Measurements from ENCODE around the gene RASAL1.
A peak's percentile ranks its signal among the peaks of the same experiment; 100 is the strongest.

The RASAL1 gene

DNA sequence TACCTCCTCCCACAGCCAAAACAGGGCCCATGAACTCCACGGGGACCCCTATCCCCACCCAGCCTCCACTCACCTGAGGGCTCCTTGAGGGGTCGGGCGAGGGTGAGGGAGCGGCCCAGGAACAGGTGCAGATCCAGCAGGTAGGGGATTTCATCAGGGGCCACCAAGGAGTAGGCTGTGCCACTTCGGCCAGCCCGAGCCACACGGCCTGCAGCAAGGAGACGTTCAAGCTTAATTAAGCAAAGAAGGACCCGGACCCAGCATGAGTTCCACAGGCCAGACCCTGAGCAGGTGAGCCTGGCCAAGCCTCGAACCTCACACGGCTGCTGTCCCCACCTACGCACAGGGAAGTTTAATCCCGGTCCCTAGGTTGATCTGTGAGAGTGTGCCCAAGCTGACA lies 34.1 kb upstream of the RASAL1 start:
- no peaks in the 10 kb centered on the region; the same call in 1 of the 2 replicates for H3K9me3 ChIP-seq (ENCODE audit: control insufficient read depth, insufficient read depth, low read length)
- no peaks in the 10 kb centered on the region for H3K4me1 ChIP-seq (ENCODE audit: insufficient read depth, low read length)
- H3K36me3 ChIP-seq (ENCODE audit: insufficient read depth, low read length), result peaks cover 31% of the 10 kb centered on the region
- no peak overlapping the region for H3K9ac ChIP-seq (ENCODE audit: low read depth, low read length)

DNA sequence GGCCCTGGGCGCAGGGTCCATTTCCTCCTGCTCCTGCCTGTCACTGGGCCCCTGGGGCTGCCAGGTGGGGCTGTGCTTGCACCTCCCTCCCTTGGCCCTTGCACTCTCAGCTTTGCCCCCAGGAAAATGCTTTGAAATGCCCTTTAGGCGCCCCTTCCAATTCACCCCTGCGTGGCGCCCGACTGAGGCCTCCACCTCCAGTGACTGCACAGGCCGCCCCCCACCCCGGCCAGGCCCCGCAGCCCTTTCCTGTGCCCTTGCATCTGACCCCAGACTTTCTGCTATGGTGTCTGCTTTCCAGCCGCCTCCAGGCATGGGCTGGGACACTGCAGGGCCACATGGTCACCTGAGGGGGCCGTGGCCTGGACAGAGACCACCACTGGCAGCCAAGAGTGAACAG lies 32.3 kb upstream of the RASAL1 start:
- Histone ChIP-seq H3K9me3 (ENCODE audit: control insufficient read depth, insufficient read depth, low read length) (no peaks in the 10 kb centered on the region; the same call in 1 of the 2 replicates), H3K36me3 (ENCODE audit: insufficient read depth, low read length) (peaks cover 24% of the 10 kb centered on the region), H3K9ac (ENCODE audit: low read depth, low read length) (no peak overlapping the region), H3K4me1 (ENCODE audit: insufficient read depth, low read length) (no peaks in the 10 kb centered on the region)

DNA sequence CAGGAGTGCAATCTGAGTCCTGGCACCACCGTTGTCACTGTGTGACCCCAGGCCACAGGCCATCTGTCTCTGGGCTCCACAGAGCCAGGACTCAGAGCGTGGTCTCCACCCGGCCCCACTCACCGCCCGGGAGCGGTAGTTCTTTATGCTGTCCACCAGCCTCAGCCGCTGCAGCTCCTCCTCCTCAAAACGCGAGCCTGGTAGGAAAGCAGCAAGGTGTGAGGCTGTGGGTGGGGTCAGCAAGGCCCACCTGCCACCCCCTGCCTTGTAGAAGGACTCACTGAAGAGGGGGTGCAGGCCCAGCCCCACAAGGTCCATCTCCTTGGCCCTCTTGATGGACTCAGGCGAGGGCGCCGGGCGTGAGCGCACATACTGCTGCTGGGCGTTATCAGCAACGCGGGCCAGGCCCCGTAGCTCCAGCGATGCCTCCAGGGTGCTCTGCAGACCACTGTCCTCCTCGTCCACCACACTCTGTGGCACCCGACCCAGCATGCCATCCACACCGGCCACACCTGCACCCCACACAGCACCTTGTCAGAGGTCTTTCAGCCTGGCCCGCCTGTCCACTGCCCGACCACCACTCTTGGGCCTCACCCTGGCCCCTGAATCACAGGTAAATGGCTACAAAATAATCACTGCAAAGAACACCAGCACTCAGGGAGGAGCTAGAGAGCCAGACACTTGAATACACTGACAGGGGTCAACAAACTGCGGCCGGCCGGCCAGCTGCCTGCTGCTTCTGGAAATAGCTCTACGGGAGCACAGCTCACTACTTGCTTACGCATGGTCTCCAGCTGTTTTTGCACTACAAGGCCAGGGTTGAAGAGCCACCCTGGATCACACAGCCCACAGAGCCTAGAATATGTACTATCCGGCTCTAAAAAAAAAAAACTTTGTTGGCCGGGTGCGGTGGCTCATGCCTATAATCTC lies 30.2 kb upstream of the RASAL1 start:
- H3K4me1 ChIP-seq (ENCODE audit: insufficient read depth, low read length), result peaks cover 10% of the 10 kb centered on the region
- no peaks in the 10 kb centered on the region; the same call in 1 of the 2 replicates for H3K9me3 ChIP-seq (ENCODE audit: control insufficient read depth, insufficient read depth, low read length)
- H3K9ac ChIP-seq (ENCODE audit: low read depth, low read length), result no peak overlapping the region
- peaks cover 13% of the 10 kb centered on the region for H3K36me3 ChIP-seq (ENCODE audit: insufficient read depth, low read length)

DNA sequence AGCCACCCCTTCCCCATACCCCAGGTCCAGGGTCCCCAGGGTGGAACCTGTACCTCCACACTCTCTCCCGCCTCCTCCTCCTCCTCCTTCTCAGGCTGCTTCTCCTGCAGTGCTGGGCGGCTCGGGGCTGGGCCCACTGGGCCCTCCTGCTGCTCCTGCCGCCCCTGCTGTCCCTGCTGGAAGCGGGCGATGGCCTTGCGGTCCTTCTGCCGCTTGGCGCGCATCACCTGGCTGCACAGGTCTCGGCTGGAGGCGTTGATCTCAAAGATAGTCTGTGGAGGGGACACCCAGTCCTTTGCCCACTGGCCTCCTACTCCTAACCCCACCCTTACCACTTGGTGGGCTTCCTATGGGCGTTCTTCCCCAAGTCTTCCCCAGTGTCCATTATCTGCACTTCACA lies 28.5 kb upstream of the RASAL1 start:
- Histone ChIP-seq H3K36me3 (ENCODE audit: insufficient read depth, low read length) (peaks cover 12% of the 10 kb centered on the region), H3K9me3 (ENCODE audit: control insufficient read depth, insufficient read depth, low read length) (no peaks in the 10 kb centered on the region), H3K9ac (ENCODE audit: low read depth, low read length) (no peak overlapping the region), H3K4me1 (ENCODE audit: insufficient read depth, low read length) (peaks cover 10% of the 10 kb centered on the region)

DNA sequence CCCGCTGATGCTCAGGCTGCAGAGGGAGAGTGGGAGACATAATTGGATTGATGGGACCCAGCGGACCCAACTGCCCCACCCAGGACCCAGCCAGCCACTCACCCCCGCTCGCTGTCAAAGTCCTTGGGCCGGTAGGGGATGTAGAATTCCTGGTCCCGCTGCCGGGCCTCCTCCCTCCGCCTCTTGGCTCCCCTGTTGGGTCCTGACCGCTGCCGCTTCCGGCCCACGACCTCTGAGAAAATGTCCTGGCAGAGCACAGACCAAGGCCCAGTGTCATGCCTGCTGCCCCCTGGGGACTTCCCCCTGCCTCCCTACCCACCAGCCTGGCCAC lies 27.4 kb upstream of the RASAL1 start:
- Histone ChIP-seq H3K36me3 (ENCODE audit: insufficient read depth, low read length) (peaks cover 12% of the 10 kb centered on the region), H3K9me3 (ENCODE audit: control insufficient read depth, insufficient read depth, low read length) (no peaks in the 10 kb centered on the region), H3K9ac (ENCODE audit: low read depth, low read length) (no peak overlapping the region), H3K4me1 (ENCODE audit: insufficient read depth, low read length) (peaks cover 10% of the 10 kb centered on the region)

DNA sequence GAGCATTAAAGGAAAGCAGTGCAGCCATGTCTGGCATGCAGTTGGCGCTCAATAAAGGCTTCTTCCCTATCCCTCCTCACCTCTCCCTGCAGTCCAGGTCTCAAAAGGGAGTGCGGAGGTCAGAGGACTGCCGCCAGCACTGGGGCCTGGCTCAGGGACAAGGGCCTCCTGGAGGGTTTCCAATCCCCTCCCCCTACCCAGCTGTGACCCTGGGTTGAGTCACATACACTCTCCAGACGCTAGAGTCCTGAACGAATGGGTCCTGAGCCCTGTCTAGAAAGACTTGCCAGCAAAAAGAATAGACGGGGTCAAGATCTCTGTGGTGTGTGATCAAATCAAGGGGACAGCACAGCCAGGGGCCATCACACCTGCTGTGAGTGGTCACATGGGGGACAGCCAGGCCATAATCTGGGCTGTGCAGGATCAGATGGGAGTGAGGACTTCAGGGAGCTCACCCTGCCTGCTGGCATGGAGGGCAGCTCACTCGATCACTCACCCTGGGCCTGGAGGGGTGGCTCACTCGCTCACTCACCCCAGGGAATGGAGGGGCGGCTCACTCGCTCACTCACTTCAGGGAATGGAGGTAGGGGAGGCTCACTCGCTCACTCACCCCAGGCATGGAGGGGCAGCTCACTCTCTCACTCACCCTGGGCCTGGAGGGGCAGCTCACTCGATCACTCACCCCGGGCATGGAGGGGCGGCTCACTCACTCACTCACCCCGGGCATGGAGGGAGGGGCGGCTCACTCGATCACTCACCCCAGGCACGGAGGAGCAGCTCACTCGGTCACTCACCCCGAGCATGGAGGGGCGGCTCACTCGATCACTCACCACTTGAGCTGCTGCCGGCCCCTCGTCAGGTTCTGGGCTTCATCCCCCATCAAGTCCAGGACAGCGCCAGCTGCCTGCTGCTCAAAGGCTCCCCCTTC lies 26.8 kb upstream of the RASAL1 start:
- H3K4me1 ChIP-seq (ENCODE audit: insufficient read depth, low read length), result peaks cover 10% of the 10 kb centered on the region
- H3K9me3 ChIP-seq (ENCODE audit: control insufficient read depth, insufficient read depth, low read length), result no peaks in the 10 kb centered on the region

DNA sequence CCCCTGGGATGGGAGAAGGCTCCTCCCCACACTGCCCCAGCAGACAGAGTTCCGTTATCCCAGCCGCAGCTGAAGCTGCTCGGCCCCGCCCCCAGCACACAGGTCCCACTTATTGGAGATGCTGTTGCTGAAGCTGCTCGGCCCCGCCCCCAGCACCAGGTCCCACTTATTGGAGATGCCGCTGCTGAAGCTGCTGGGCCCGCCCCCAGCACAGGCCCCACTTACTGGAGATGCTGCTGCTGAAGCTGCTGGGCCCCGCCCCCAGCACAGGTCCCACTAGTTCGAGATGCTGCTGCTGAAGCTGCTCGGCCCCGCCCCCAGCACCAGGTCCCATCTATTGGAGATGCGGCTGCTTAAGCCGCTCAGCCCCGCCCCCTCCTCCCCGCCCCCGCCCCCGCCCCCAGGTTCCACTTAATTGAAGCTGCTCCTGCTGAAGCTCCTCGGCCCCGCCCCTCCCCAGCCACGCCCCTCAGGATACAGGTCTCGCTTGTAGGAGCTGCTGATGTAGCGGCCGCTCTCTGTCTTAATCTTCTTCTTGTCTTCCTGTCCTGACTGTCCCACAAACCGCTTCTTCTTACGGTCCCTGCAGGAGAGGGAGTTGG lies 26.0 kb upstream of the RASAL1 start:
- H3K9me3 ChIP-seq (ENCODE audit: control insufficient read depth, insufficient read depth, low read length), result no peaks in the 10 kb centered on the region
- peaks cover 12% of the 10 kb centered on the region for H3K36me3 ChIP-seq (ENCODE audit: insufficient read depth, low read length)
- H3K4me1 ChIP-seq (ENCODE audit: insufficient read depth, low read length), result peaks cover 10% of the 10 kb centered on the region
- no peak overlapping the region for H3K9ac ChIP-seq (ENCODE audit: low read depth, low read length)

More for the DNA sequence above, 26.8 kb upstream of the RASAL1 start:
- Histone ChIP-seq H3K36me3 (ENCODE audit: insufficient read depth, low read length) (peaks cover 12% of the 10 kb centered on the region), H3K9ac (ENCODE audit: low read depth, low read length) (no peak overlapping the region)

DNA sequence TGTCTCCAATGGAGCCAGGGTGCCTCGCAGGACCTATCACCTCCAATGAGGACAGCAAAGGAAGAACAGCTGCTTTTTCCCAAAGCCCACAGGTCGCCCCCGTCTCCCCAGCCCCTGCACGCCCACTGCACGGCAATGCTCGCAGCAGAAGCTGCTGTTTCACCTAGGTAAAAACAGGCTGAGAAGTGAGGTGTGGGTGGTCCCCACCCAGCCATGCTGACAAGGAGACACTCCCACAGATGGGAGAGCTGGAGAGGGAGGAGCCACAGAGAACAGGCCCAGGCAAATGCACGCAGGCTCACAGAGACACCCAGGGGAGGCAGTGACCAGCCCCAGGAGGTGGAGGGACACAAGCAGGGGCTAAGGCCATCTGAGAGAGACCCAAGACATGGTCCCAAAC lies 24.4 kb upstream of the RASAL1 start:
- H3K9me3 ChIP-seq (ENCODE audit: control insufficient read depth, insufficient read depth, low read length), result no peaks in the 10 kb centered on the region
- peaks cover 10% of the 10 kb centered on the region for H3K4me1 ChIP-seq (ENCODE audit: insufficient read depth, low read length)
- H3K9ac ChIP-seq (ENCODE audit: low read depth, low read length), result no peak overlapping the region
- peaks cover 12% of the 10 kb centered on the region for H3K36me3 ChIP-seq (ENCODE audit: insufficient read depth, low read length)

DNA sequence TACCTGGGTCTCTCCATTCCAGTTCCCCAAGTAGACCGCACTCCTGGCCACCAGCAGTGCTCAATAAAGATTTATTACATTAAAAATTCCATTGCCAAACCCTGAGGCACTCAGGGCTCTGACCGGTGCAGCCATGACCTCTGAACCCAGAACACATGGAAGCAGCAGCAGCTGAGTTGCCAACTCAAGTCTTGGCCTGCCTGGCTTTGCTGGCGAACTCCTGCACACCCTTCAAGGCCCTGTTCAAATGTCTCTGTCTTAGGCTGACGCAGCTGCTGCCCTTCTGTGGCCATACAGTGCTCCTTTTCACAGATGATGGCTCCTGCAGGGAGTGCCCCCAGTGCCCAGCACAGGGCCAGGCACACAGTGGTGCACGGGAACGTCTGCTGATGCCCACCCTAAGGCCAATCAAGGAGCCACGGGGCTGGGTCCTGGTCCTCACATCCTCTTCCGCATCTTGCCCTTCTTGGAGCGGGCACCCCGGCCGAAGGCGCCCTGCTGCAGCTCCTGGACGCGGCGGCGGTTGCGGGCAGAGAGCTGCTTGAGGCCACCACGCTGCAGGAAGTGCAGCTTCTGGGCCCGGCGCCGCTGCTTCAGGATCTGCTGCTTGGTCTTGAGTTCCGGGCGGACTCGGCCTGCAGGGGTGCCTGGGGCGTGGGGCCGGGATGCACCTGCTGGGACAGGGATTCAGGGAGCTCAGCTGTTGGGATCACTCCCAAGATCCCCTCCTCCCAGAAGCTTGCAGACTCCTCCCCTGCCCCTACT lies 23.1 kb upstream of the RASAL1 start:
- H3K36me3 ChIP-seq (ENCODE audit: insufficient read depth, low read length), result peaks cover 12% of the 10 kb centered on the region
- no peak overlapping the region for H3K9ac ChIP-seq (ENCODE audit: low read depth, low read length)
- no peaks in the 10 kb centered on the region for H3K9me3 ChIP-seq (ENCODE audit: control insufficient read depth, insufficient read depth, low read length)
- peaks cover 10% of the 10 kb centered on the region for H3K4me1 ChIP-seq (ENCODE audit: insufficient read depth, low read length)

DNA sequence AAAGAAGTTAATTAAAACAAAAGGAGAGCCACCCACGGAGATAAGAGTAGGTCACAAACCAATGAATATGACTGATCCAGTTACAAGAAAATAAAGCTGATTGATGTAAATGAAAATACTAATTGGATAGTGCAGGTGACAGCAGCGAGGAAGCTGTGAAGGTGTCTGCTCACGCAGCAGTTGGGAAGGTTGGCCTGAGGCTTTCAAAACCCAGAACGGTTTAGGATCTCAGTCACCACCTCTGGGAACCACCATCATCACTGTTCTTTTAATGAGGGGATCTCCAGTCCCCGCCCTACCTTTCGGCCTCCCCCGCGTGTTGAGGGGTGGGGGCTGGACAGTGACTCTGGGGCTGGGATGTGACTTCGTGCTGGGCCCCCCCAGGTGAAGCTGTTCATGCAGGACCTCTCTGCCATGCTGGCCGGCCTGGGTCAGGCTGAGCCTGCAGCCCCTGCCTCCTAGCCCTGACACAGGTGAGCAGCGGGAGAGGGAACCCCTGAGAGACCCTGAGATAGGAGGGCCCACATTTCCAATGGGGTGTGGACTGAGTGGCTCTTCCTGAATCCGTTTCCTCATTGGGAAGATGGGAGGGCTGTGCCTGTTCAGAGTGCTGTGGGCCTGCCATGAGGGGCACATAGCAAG lies 21.8 kb upstream of the RASAL1 start:
- Histone ChIP-seq H3K36me3 (ENCODE audit: insufficient read depth, low read length) (peaks cover 12% of the 10 kb centered on the region), H3K9me3 (ENCODE audit: control insufficient read depth, insufficient read depth, low read length) (no peaks in the 10 kb centered on the region), H3K9ac (ENCODE audit: low read depth, low read length) (no peak overlapping the region), H3K4me1 (ENCODE audit: insufficient read depth, low read length) (peaks cover 5% of the 10 kb centered on the region)

DNA sequence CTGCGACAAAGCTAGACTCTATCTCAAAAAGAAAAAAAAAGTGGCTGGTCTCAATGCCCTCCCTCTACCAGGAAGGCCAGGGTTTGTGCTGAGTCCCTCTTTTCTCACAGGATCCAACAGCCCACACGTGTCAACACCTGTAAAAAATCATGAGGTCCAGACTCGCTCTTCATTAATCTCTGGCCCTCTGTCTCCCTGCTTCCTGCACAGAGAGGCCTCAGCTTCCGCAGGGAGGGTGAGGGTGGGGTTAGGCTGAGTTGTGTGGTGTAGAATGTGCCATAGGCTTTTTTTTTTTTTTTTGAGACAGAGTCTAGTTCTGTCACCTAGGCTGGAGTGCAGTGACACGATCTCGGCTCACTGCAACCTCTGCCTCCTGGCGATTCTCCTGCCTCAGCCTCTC lies 20.1 kb upstream of the RASAL1 start:
- Histone ChIP-seq H3K36me3 (ENCODE audit: insufficient read depth, low read length) (peaks cover 6% of the 10 kb centered on the region), H3K9me3 (ENCODE audit: control insufficient read depth, insufficient read depth, low read length) (no peaks in the 10 kb centered on the region), H3K9ac (ENCODE audit: low read depth, low read length) (no peak overlapping the region), H3K4me1 (ENCODE audit: insufficient read depth, low read length) (no peaks in the 10 kb centered on the region)

DNA sequence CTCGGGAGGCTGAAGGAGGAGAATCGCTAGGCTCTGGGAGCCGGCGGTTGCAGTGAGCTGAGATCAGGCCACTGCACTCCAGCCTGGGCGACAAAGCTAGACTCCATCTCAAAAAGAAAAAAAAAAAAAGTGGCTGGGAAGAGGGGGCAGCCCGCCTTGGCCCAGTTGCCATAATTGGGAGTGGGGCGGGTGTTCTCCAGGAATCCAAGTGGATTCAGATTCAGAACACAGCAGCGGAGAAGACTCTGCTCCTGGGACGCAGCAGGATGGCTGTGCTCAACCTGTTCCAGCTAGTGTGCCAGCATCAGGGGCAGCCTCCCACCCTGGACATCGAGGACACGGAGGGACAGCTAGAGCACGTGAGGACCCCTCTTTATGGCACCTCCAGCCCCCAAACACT lies 19.5 kb upstream of the RASAL1 start:
- Histone ChIP-seq H3K9me3 (ENCODE audit: control insufficient read depth, insufficient read depth, low read length) (no peaks in the 10 kb centered on the region), H3K9ac (ENCODE audit: low read depth, low read length) (peak overlapping the region; percentile 37; the same call in 1 of the 2 replicates), H3K36me3 (ENCODE audit: insufficient read depth, low read length) (0 out of 2 replicates have a peak, but pooled peaks cover 3% of the 10 kb centered on the region), H3K4me1 (ENCODE audit: insufficient read depth, low read length) (peaks cover 1% of the 10 kb centered on the region; the same call in 1 of the 2 replicates)

DNA sequence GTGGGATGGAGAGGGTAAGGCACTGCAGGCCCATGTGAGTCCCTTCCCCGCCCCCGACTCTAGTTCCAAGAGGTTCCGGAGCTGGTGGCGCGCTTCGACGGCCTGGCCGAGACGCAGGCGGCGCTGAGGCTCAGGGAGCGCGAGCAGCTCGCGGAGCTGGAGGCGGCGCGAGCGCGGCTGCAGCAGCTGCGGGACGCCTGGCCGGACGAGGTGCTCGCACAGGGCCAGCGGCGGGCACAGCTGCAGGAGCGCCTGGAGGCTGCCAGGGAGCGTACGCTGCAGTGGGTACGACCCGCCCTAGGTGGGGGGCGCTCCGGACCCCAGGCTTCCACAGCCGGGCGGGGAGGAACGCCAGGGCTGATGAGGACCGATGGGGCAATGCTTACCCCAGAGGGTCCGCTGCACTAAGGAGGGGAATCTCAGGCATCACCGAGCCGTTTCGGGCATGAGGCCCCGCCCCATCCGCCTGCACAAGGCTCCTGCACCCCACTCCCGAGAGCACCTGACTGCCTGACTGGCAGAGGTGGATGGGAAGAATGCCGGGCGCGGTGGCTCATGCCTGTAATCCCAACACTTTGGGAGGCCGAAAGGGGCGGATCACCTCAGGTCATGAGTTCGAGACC lies 18.9 kb upstream of the RASAL1 start:
- no peaks in the 10 kb centered on the region for H3K36me3 ChIP-seq (ENCODE audit: insufficient read depth, low read length)

More for the DNA sequence above, 18.9 kb upstream of the RASAL1 start:
- H3K9me3 ChIP-seq (ENCODE audit: control insufficient read depth, insufficient read depth, low read length), result no peaks in the 10 kb centered on the region
- H3K9ac ChIP-seq (ENCODE audit: low read depth, low read length), result peak overlapping the region; percentile 37; the same call in 1 of the 2 replicates
- H3K4me1 ChIP-seq (ENCODE audit: insufficient read depth, low read length), result peaks cover 6% of the 10 kb centered on the region; the same call in 1 of the 2 replicates
